H9 (cell line): ENCODE measurements around the gene UFSP2. TPM values are rescaled to one million over a fixed set of nuclear protein-coding genes. Genes with fewer than 3 reads are reported as not detected.

Experiments used
- DNase-seq: peaks from one replicate; pipeline ENCODE4 v3.0.0-alpha.2; 2017
- H2AFZ ChIP-seq: one replicate; pipeline ENCODE4 v1.6.1; 2013; ENCODE audit warnings: mild to moderate bottlenecking, low read length, control low read depth, moderate library complexity
- H2AK5ac ChIP-seq: 2 replicates; pipeline ENCODE4 v1.6.1; 2013; ENCODE audit warnings: low read length, control low read depth, mixed read lengths; ENCODE audit not compliant: insufficient read length
- H2BK120ac ChIP-seq: one replicate; pipeline ENCODE4 v1.6.1; 2013; ENCODE audit warnings: low read depth, mild to moderate bottlenecking, low read length, control low read depth, inconsistent platforms; ENCODE audit not compliant: poor library complexity, severe bottlenecking
- H2BK12ac ChIP-seq: 2 replicates; pipeline ENCODE4 v1.6.1; 2013; ENCODE audit warnings: low read length, control low read depth, mixed read lengths, low read depth; ENCODE audit not compliant: insufficient read length
- H2BK15ac ChIP-seq: 2 replicates; pipeline ENCODE4 v1.6.1; 2013; ENCODE audit warnings: low read depth, low read length, control low read depth
- H2BK20ac ChIP-seq: one replicate; pipeline ENCODE4 v1.6.1; 2013; ENCODE audit warnings: low read depth, mild to moderate bottlenecking, low read length, control low read depth, inconsistent platforms; ENCODE audit not compliant: poor library complexity, severe bottlenecking
- H2BK5ac ChIP-seq: 2 replicates; pipeline ENCODE4 v1.6.1; 2013; ENCODE audit warnings: low read length, control low read depth, mixed read lengths; ENCODE audit not compliant: insufficient read length
- H3K14ac ChIP-seq: 2 replicates; pipeline ENCODE4 v1.6.1; 2013; ENCODE audit warnings: low read length, control low read depth; ENCODE audit not compliant: insufficient read depth
- H3K18ac ChIP-seq: 2 replicates; pipeline ENCODE4 v1.6.1; 2013; ENCODE audit warnings: low read depth, mild to moderate bottlenecking, mixed read lengths, low read length, control low read depth; ENCODE audit not compliant: insufficient read length
- H3K23ac ChIP-seq: 2 replicates; pipeline ENCODE4 v1.6.1; 2013; ENCODE audit warnings: low read length, control low read depth, mixed read lengths, low read depth; ENCODE audit not compliant: insufficient read length
- H3K23me2 ChIP-seq: 2 replicates; pipeline ENCODE4 v1.6.1; 2013; ENCODE audit warnings: low read depth, mild to moderate bottlenecking, mixed read lengths, low read length, control low read depth; ENCODE audit not compliant: insufficient read length, poor library complexity, severe bottlenecking
- H3K27ac ChIP-seq: 2 replicates; pipeline ENCODE4 v1.5.1; 2013; ENCODE audit warnings: low read length, control low read depth, mixed read lengths, low read depth; ENCODE audit not compliant: insufficient read length
- H3K27me3 ChIP-seq: 2 replicates; pipeline ENCODE4 v1.6.1; 2013; ENCODE audit warnings: low read length, control low read depth, inconsistent platforms; ENCODE audit not compliant: insufficient read depth
- H3K4ac ChIP-seq: 2 replicates; pipeline ENCODE4 v1.6.1; 2013; ENCODE audit warnings: low read depth, mild to moderate bottlenecking, control low read depth, inconsistent platforms, low read length, moderate library complexity
- H3K4me1 ChIP-seq: 2 replicates; pipeline ENCODE4 v1.6.1; 2013; ENCODE audit warnings: low read length, control low read depth, inconsistent platforms; ENCODE audit not compliant: insufficient read depth
- H3K4me2 ChIP-seq: 2 replicates; pipeline ENCODE4 v1.6.1; 2013; ENCODE audit warnings: low read length, control low read depth, mixed read lengths; ENCODE audit not compliant: insufficient read length, insufficient read depth
- H3K56ac ChIP-seq: 2 replicates; pipeline ENCODE4 v1.6.1; 2013; ENCODE audit warnings: low read depth, mild to moderate bottlenecking, mixed read lengths, low read length, control low read depth; ENCODE audit not compliant: insufficient read length
- H3K79me1 ChIP-seq: 2 replicates; pipeline ENCODE4 v1.6.1; 2013; ENCODE audit warnings: low read depth, mild to moderate bottlenecking, moderate library complexity, low read length, control low read depth, inconsistent platforms; ENCODE audit not compliant: insufficient read depth, poor library complexity, severe bottlenecking
- H3K79me2 ChIP-seq: 2 replicates; pipeline ENCODE4 v1.6.1; 2013; ENCODE audit warnings: low read length, control low read depth, inconsistent platforms; ENCODE audit not compliant: insufficient read depth
- H3K9ac ChIP-seq: 2 replicates; pipeline ENCODE4 v1.6.1; 2013; ENCODE audit warnings: low read length, control low read depth, mixed read lengths; ENCODE audit not compliant: insufficient read length; ENCODE audit errors: extremely low read depth
- H3K9me3 ChIP-seq: one replicate; pipeline ENCODE4 v1.6.1; 2013; ENCODE audit warnings: low read depth, low read length, inconsistent platforms; ENCODE audit not compliant: control insufficient read depth
- H3T11ph ChIP-seq: one replicate; pipeline ENCODE4 v1.6.1; 2013; ENCODE audit warnings: mild to moderate bottlenecking, low read length, control low read depth, inconsistent platforms
- H4K20me1 ChIP-seq: one replicate; pipeline ENCODE4 v1.6.1; 2013; ENCODE audit not compliant: control insufficient read depth, insufficient read length, insufficient read depth
- H4K5ac ChIP-seq: 2 replicates; pipeline ENCODE4 v1.6.1; 2013; ENCODE audit warnings: low read depth, mild to moderate bottlenecking, mixed read lengths, low read length, control low read depth; ENCODE audit not compliant: insufficient read length
- H4K8ac ChIP-seq: replicated peaks from 2 replicates; pipeline ENCODE4 v1.6.1; 2013; ENCODE audit warnings: low read length, control low read depth, mixed read lengths, low read depth; ENCODE audit not compliant: insufficient read length
- H4K91ac ChIP-seq: 2 replicates; pipeline ENCODE4 v1.6.1; 2013; ENCODE audit warnings: low read depth, mild to moderate bottlenecking, moderate library complexity, mixed read lengths, low read length, control low read depth; ENCODE audit not compliant: insufficient read length
- H3K27ac Mint-ChIP-seq, 3 experiments: 2 replicates in 2 of 3; 3 replicates in 1 of 3; pipeline ENCODE4 v1.8.0; 2020 to 2021; ENCODE audit warnings: mixed read lengths in 3 of 3, mild to moderate bottlenecking in 1 of 3, moderate library complexity in 1 of 3
- H3K27me3 Mint-ChIP-seq: 2 replicates; pipeline ENCODE4 v1.8.0; 2021; ENCODE audit warnings: low read depth, mild to moderate bottlenecking, moderate library complexity, mixed read lengths
- H3K36me3 Mint-ChIP-seq, 3 experiments: 2 replicates in 2 of 3; 3 replicates in 1 of 3; pipeline ENCODE4 v1.8.0; 2020 to 2021; ENCODE audit warnings: low read depth in 3 of 3, mixed read lengths in 3 of 3; ENCODE audit not compliant: insufficient read depth in 1 of 3
- H3K4me1 Mint-ChIP-seq, 2 experiments: 2 replicates each; pipeline ENCODE4 v1.8.0; 2020; ENCODE audit warnings: mixed read lengths in 2 of 2
- H3K4me3 Mint-ChIP-seq, 2 experiments: 2 replicates in 1 of 2; 3 replicates in 1 of 2; pipeline ENCODE4 v1.8.0; 2020 to 2021; ENCODE audit warnings: mild to moderate bottlenecking in 2 of 2, mixed read lengths in 2 of 2, moderate library complexity in 1 of 2
- H3K9me3 Mint-ChIP-seq, 2 experiments: 2 replicates in 1 of 2; 3 replicates in 1 of 2; pipeline ENCODE4 v1.8.0; 2020; ENCODE audit warnings: mild to moderate bottlenecking in 2 of 2, mixed read lengths in 2 of 2, moderate library complexity in 1 of 2
- total RNA-seq: library from RNA; stranded (reverse); gene quantifications from 2 replicates; pipeline ENCODE4 v1.2.1, GENCODE V29; 2021
- TF ChIP-seq, protein P1 (sequence below): fragments of 200-600 bp; sonication (generic); conservative IDR thresholded peaks from 3 replicates; pipeline ENCODE4 v1.8.0; 2021; ENCODE audit warnings: antibody characterized with exemption, mild to moderate bottlenecking

UFSP2 gene
- total RNA-seq, 1 experiment from 2014 or later, result 41.1 TPM

- Histone ChIP-seq H3T11ph (no peak overlapping the region), H3K4me1 (no peaks in the 10 kb centered on the region), H3K4ac (no peak overlapping the region), H3K79me1 (no peaks in the 10 kb centered on the region), H2BK12ac (no peak overlapping the region), H4K91ac (no peak overlapping the region), H3K18ac (no peak overlapping the region), H3K9me3 (no peaks in the 10 kb centered on the region), H2BK20ac (no peak overlapping the region), H2BK15ac (no peak overlapping the region), H3K27ac (no peak overlapping the region), H4K5ac (no peak overlapping the region), H3K23ac (no peak overlapping the region), H2BK120ac (no peak overlapping the region), H4K20me1 (no peaks in the 10 kb centered on the region), H3K23me2 (no peaks in the 10 kb centered on the region), H3K4me2 (no peak overlapping the region), H2AFZ (no peak overlapping the region), H3K9ac (no peak overlapping the region), H2AK5ac (no peak overlapping the region), H3K14ac (no peak overlapping the region), H3K79me2 (no peaks in the 10 kb centered on the region), H4K8ac (no peak overlapping the region), H3K27me3 (no peaks in the 10 kb centered on the region), H2BK5ac (no peak overlapping the region), H3K56ac (no peak overlapping the region)
- Mint-ChIP-seq H3K36me3 (peaks cover 3 to 18% (median 18%) of the 10 kb centered on the region in 3 experiments; a peak in 6 of 7 replicates), H3K27me3 (no peaks in the 10 kb centered on the region), H3K9me3 (peaks cover 5 to 8% of the 10 kb centered on the region in 2 experiments; a peak in 4 of 5 replicates), H3K4me3 (no peak overlapping the region), H3K4me1 (peaks cover 8 to 14% of the 10 kb centered on the region in 2 experiments), H3K27ac (no peak overlapping the region)
- no peak for DNase-seq
- TF ChIP-seq, protein P1, sequence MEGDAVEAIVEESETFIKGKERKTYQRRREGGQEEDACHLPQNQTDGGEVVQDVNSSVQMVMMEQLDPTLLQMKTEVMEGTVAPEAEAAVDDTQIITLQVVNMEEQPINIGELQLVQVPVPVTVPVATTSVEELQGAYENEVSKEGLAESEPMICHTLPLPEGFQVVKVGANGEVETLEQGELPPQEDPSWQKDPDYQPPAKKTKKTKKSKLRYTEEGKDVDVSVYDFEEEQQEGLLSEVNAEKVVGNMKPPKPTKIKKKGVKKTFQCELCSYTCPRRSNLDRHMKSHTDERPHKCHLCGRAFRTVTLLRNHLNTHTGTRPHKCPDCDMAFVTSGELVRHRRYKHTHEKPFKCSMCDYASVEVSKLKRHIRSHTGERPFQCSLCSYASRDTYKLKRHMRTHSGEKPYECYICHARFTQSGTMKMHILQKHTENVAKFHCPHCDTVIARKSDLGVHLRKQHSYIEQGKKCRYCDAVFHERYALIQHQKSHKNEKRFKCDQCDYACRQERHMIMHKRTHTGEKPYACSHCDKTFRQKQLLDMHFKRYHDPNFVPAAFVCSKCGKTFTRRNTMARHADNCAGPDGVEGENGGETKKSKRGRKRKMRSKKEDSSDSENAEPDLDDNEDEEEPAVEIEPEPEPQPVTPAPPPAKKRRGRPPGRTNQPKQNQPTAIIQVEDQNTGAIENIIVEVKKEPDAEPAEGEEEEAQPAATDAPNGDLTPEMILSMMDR, result no peak
These were observed 43.0 kb downstream of the UFSP2 start for GRCh38 chr4:185382754-185383153.
